IMR-90 (cell line): Measurements from ENCODE around the gene RRP8. TPM values are rescaled to one million over a fixed set of nuclear protein-coding genes. Genes with fewer than 3 reads are reported as not detected.
A peak's percentile ranks its signal among the peaks of the same experiment; 100 is the strongest.

Experiments
- ATAC-seq: fragments of 200-7000 bp; cut with Tn5 transposase; 2 replicates; pipeline ENCODE4 v1.9.1; 2020; ENCODE audit warnings: low read depth, mild to moderate bottlenecking, moderate library complexity
- BruUV-seq: library from RNA; stranded (reverse); fragments of 400-500 nt; replicated peaks from 2 replicates; lab custom pipeline; 2021; lab: Mats Ljungman, UMichigan
- CTCF ChIA-PET: fragments of 300-600 bp; formaldehyde crosslinking; extraction: SDS; loops from one replicate; lab custom pipeline; 2021; ENCODE audit warnings: antibody characterized with exemption; lab: Yijun Ruan, JAX
- POLR2A ChIA-PET: fragments of 300-600 bp; sonication (Branson Sonifier 250); formaldehyde crosslinking; loops from one replicate; lab custom pipeline; 2022; ENCODE audit warnings: antibody characterized with exemption; ENCODE audit not compliant: unreplicated experiment; lab: Charles Lee
- DNase-seq: peaks from one replicate; pipeline ENCODE4 v3.0.0; 2013
- H2AFZ ChIP-seq: replicated peaks from 2 replicates; pipeline ENCODE3; 2013; ENCODE audit warnings: low read length, mild to moderate bottlenecking; ENCODE audit not compliant: poor library complexity
- H2AK5ac ChIP-seq: 2 replicates; pipeline ENCODE4 v1.6.1; 2013; ENCODE audit warnings: low read depth, low read length, inconsistent platforms
- H2AK9ac ChIP-seq: replicated peaks from 2 replicates; pipeline ENCODE3; 2013; ENCODE audit warnings: mild to moderate bottlenecking, low read depth, low read length, moderate library complexity; ENCODE audit not compliant: poor library complexity
- H2BK120ac ChIP-seq: 2 replicates; pipeline ENCODE4 v1.6.1; 2013; ENCODE audit warnings: low read depth, low read length, inconsistent platforms
- H2BK15ac ChIP-seq: 3 replicates; pipeline ENCODE4 v1.6.1; 2013; ENCODE audit warnings: low read depth, low read length, inconsistent platforms
- H2BK20ac ChIP-seq: 2 replicates; pipeline ENCODE4 v1.6.1; 2013; ENCODE audit warnings: low read depth, mild to moderate bottlenecking, inconsistent platforms, low read length, moderate library complexity
- H2BK5ac ChIP-seq: 2 replicates; pipeline ENCODE4 v1.6.1; 2013; ENCODE audit warnings: mild to moderate bottlenecking, low read depth, low read length, inconsistent platforms; ENCODE audit not compliant: poor library complexity, severe bottlenecking
- H3K14ac ChIP-seq: replicated peaks from 2 replicates; pipeline ENCODE4 v1.6.1; 2013; ENCODE audit warnings: low read depth, low read length, inconsistent platforms
- H3K18ac ChIP-seq: 2 replicates; pipeline ENCODE4 v1.6.1; 2013; ENCODE audit warnings: low read depth, low read length, control low read depth
- H3K23ac ChIP-seq: 2 replicates; pipeline ENCODE4 v1.6.1; 2013; ENCODE audit warnings: low read depth, low read length, inconsistent platforms
- H3K27ac ChIP-seq: 2 replicates; pipeline ENCODE4 v1.5.1; 2013; ENCODE audit warnings: mild to moderate bottlenecking, control low read depth, low read length; ENCODE audit not compliant: insufficient read depth
- H3K27me3 ChIP-seq: 2 replicates; pipeline ENCODE4 v1.6.1; 2013; ENCODE audit warnings: low read length; ENCODE audit not compliant: control insufficient read depth, insufficient read depth
- H3K36me3 ChIP-seq: 2 replicates; pipeline ENCODE4 v1.6.1; 2013; ENCODE audit warnings: low read length, mixed read lengths; ENCODE audit not compliant: control insufficient read depth, insufficient read depth
- H3K4ac ChIP-seq: 2 replicates; pipeline ENCODE4 v1.6.1; 2013; ENCODE audit warnings: low read depth, low read length, inconsistent platforms
- H3K4me1 ChIP-seq: 2 replicates; pipeline ENCODE4 v1.6.1; 2013; ENCODE audit warnings: low read length, mixed read lengths; ENCODE audit not compliant: control insufficient read depth, insufficient read depth
- H3K4me2 ChIP-seq: 2 replicates; pipeline ENCODE4 v1.6.1; 2013; ENCODE audit warnings: low read depth, mild to moderate bottlenecking, control low read depth, low read length, moderate library complexity
- H3K4me3 ChIP-seq: 2 replicates; pipeline ENCODE4 v1.5.1; 2013; ENCODE audit warnings: low read depth, mild to moderate bottlenecking, control low read depth, low read length, moderate library complexity; ENCODE audit not compliant: insufficient read depth
- H3K56ac ChIP-seq: 2 replicates; pipeline ENCODE4 v1.6.1; 2013; ENCODE audit warnings: low read length, inconsistent platforms; ENCODE audit not compliant: insufficient read depth; ENCODE audit errors: extremely low read depth
- H3K79me1 ChIP-seq, 2 experiments: 2 replicates each; pipeline ENCODE4 v1.6.1; 2013; ENCODE audit warnings: low read length in 2 of 2, inconsistent platforms in 1 of 2, low read depth in 1 of 2
- H3K9ac ChIP-seq: 2 replicates; pipeline ENCODE4 v1.6.1; 2013; ENCODE audit warnings: low read depth, low read length, control low read depth
- H3K9me1 ChIP-seq: 2 replicates; pipeline ENCODE4 v1.6.1; 2013; ENCODE audit warnings: low read length, inconsistent platforms; ENCODE audit not compliant: insufficient read depth
- H3K9me3 ChIP-seq: 2 replicates; pipeline ENCODE4 v1.6.1; 2013; ENCODE audit warnings: low read length; ENCODE audit not compliant: control insufficient read depth, insufficient read depth
- H4K20me1 ChIP-seq: 2 replicates; pipeline ENCODE4 v1.6.1; 2013; ENCODE audit warnings: low read length, inconsistent platforms; ENCODE audit not compliant: insufficient read depth
- H4K5ac ChIP-seq: 2 replicates; pipeline ENCODE4 v1.6.1; 2013; ENCODE audit warnings: mild to moderate bottlenecking, low read depth, low read length, control low read depth
- H4K8ac ChIP-seq, 2 experiments: 2 replicates each; pipeline ENCODE4 v1.6.1; 2013; ENCODE audit warnings: low read depth in 2 of 2, low read length in 2 of 2, control low read depth in 1 of 2, inconsistent platforms in 1 of 2
- H4K91ac ChIP-seq: 2 replicates; pipeline ENCODE4 v1.6.1; 2013; ENCODE audit warnings: low read depth, low read length, inconsistent platforms; ENCODE audit not compliant: insufficient read depth
- CHD1 ChIP-seq: IDR thresholded peaks from 2 replicates; pipeline ENCODE4 v1.6.1; 2012; ENCODE audit warnings: low read depth, low read length, improper control_type of control experiment
- ELK1 ChIP-seq: fragments of 150-350 bp; IDR thresholded peaks from 2 replicates; pipeline ENCODE4 v1.6.1; 2016; ENCODE audit warnings: low read depth, mild to moderate bottlenecking, low read length, moderate library complexity, borderline replicate concordance
- MAFK ChIP-seq: IDR thresholded peaks from 2 replicates; pipeline ENCODE4 v1.6.1; 2012; ENCODE audit warnings: low read depth, low read length, improper control_type of control experiment
- NFE2L2 ChIP-seq: fragments of 150-350 bp; IDR thresholded peaks from 2 replicates; pipeline ENCODE4 v1.6.1; 2016; ENCODE audit warnings: low read depth, mild to moderate bottlenecking, low read length
- RAD21 ChIP-seq: IDR thresholded peaks from 2 replicates; pipeline ENCODE4 v1.6.1; 2012; ENCODE audit warnings: low read length, improper control_type of control experiment
- whole genome bisulfite sequencing, 2 experiments: methylation state at CpG; one replicate each; pipeline versions ENCODE4 v1.1.5 to v1.1.7; 2013; ENCODE audit warnings: missing lambda C conversion rate in 2 of 2; ENCODE audit not compliant: insufficient read length in 1 of 2; ENCODE audit errors: extremely low coverage in 2 of 2; 5-methylcytosine and 5-hydroxymethylcytosine counted together
- dilution Hi-C: fragments of 300-500 bp; cut with HindIII; formaldehyde crosslinking; loops from one replicate; pipeline ENCODE4 v1.14.3; 2018; ENCODE audit warnings: low sequenced_read_pairs; ENCODE audit not compliant: unreplicated experiment
- in situ Hi-C: fragments of 300-500 bp; cut with MboI; formaldehyde crosslinking; loops from 3 replicates; pipeline ENCODE4 v1.14.3; 2019; ENCODE audit warnings: low sequenced_read_pairs, inconsistent platforms, mixed read lengths
- intact Hi-C: fragments of 100-400 bp; cut with micrococcal nuclease; formaldehyde crosslinking; loops from 2 replicates; pipeline ENCODE4 v1.10.0; 2022
- polyA plus RNA-seq, 3 experiments: library from polyadenylated mRNA; depleted of rRNA; stranded (reverse); fragments of >200 nt; gene quantifications; 2 replicates each; pipeline ENCODE4 v1.2.3, GENCODE V29; 2012; ENCODE audit warnings: low replicate concordance in 1 of 3
- total RNA-seq: library from RNA; depleted of rRNA; stranded (reverse); fragments of >200 nt; gene quantifications from 2 replicates; pipeline ENCODE4 v1.2.3, GENCODE V29; 2012
- TF ChIP-seq, protein P1 (sequence below): fragments of 150-350 bp; IDR thresholded peaks from 2 replicates; pipeline ENCODE4 v1.6.1; 2017; ENCODE audit warnings: mild to moderate bottlenecking, antibody characterized with exemption, low read length, low read depth
- TF ChIP-seq, protein P2 (sequence below): conservative IDR thresholded peaks from 2 replicates; pipeline ENCODE4 v1.5.1; 2012; ENCODE audit warnings: mild to moderate bottlenecking, low read depth, low read length, improper control_type of control experiment

Gene RRP8
- total and polyA plus RNA-seq, 2 of the 4 experiments (the other 2 are of a cell fraction), result 10.8 to 11.5 TPM

DNA sequence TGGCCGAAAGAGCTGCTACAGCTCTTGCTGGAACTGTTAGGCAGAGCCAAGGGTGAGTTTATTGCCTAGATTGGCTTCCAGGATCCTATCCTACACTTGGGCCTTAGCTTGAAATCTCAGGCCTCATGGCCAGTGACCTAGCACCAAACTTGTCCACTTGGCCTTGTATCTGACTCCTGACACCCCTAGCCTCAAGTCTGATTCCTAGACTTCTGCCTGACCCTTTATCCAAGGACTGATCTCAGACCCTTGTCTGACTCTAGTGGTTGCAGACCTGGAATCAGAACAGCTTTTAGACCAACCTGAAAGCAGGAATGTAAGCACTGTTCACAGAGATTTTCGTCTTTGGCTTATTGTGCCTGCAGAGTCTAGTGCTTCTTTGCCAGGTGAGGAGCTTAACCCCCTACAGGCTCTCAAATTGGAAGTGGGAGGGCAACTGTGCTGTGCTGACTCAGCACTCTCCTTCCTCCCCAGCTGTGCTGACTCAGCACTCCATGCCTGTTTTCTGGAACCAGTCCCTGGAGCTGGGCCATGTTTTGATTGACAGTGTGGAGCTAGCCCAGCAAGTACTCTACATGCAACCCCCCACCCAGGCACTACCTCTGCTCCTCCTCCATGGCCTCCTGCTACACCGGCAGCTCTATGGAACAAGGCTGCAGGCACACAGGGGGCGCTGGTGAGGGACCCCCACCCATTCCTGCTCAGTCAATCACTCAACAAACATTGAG, 35.1 kb downstream of the RRP8 start:
- Histone ChIP-seq H2BK20ac (no peak overlapping the region), H3K4me2 (no peak overlapping the region), H3K4me1 (peaks cover 9% of the 10 kb centered on the region), H4K8ac (no peak overlapping the region), H2BK120ac (no peak overlapping the region), H3K9ac (no peak overlapping the region), H3K9me1 (peaks cover 11% of the 10 kb centered on the region), H4K5ac (no peak overlapping the region), H4K20me1 (no peaks in the 10 kb centered on the region), H3K4me3 (no peak overlapping the region), H2AK9ac (no peak overlapping the region), H3K9me3 (no peaks in the 10 kb centered on the region), H3K18ac (no peak overlapping the region), H2AFZ (no peak overlapping the region), H3K79me1 (peaks cover 0 to 3% of the 10 kb centered on the region in 2 experiments; a peak in 2 of 4 replicates), H3K23ac (no peak overlapping the region), H2AK5ac (no peak overlapping the region), H3K14ac (no peak overlapping the region), H2BK5ac (no peak overlapping the region), H3K56ac (no peak overlapping the region), H3K27me3 (no peaks in the 10 kb centered on the region), H3K36me3 (no peaks in the 10 kb centered on the region; the same call in 1 of the 2 replicates), H3K4ac (no peak overlapping the region), H3K27ac (no peak overlapping the region), H2BK15ac (no peak overlapping the region), H4K91ac (no peak overlapping the region)
- ChIA-PET CTCF (interaction anchor here (0.6 kb wide), 1 partner anchor 10 kb away, joined by 3 read pairs; no protein-coding TSS in a partner anchor), POLR2A (no interaction called here)
- DNase-seq (peak; percentile 65), ATAC-seq (peak; percentile 42)
- dilution Hi-C loops, result no loop called here
- no TSS peak for BruUV-seq
- intact Hi-C loops, result no loop called here
- TF ChIP-seq, protein P1, sequence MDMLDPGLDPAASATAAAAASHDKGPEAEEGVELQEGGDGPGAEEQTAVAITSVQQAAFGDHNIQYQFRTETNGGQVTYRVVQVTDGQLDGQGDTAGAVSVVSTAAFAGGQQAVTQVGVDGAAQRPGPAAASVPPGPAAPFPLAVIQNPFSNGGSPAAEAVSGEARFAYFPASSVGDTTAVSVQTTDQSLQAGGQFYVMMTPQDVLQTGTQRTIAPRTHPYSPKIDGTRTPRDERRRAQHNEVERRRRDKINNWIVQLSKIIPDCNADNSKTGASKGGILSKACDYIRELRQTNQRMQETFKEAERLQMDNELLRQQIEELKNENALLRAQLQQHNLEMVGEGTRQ, result no peak
- 0 out of 2 replicates have a peak, but pooled peaks have one; percentile 31 for TF ChIP-seq NFE2L2
- no peak for TF ChIP-seq RAD21
- no peak for TF ChIP-seq ELK1
- TF ChIP-seq, protein P2, sequence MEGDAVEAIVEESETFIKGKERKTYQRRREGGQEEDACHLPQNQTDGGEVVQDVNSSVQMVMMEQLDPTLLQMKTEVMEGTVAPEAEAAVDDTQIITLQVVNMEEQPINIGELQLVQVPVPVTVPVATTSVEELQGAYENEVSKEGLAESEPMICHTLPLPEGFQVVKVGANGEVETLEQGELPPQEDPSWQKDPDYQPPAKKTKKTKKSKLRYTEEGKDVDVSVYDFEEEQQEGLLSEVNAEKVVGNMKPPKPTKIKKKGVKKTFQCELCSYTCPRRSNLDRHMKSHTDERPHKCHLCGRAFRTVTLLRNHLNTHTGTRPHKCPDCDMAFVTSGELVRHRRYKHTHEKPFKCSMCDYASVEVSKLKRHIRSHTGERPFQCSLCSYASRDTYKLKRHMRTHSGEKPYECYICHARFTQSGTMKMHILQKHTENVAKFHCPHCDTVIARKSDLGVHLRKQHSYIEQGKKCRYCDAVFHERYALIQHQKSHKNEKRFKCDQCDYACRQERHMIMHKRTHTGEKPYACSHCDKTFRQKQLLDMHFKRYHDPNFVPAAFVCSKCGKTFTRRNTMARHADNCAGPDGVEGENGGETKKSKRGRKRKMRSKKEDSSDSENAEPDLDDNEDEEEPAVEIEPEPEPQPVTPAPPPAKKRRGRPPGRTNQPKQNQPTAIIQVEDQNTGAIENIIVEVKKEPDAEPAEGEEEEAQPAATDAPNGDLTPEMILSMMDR, result no peak
- TF ChIP-seq MAFK, result peak; percentile 100
- no peak for TF ChIP-seq CHD1
- WGBS, 2 experiments, result no CpG with 5 or more reads among the region's 4 CpGs
- in situ Hi-C loops, result no loop called here
